ENCODE measurements around the gene TNFAIP8. TPM values are rescaled to one million over a fixed set of nuclear protein-coding genes. Genes with fewer than 3 reads are reported as not detected.

The TNFAIP8 gene
- polyA plus RNA-seq, 1 of the 3 experiments (the other 2 are of a cell fraction): 31.3 TPM

DNA sequence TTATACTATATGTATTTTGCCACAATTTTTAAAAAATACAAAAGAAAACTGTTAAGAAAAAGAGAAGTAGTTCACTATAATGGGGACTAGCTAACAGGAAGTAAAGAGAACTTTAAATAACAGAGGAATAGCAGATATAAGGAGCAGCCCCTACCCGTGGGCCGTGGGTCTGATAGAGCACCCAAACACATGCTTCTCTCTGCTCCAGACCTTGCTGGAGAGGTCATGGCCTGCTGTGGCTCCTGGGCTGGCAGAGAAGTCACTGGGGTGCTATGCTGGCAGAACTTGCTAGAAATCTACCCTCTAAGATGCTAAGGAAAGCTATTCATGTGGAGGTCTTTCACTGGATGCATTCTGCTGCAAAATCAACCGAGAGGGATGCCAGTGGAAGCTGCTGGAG, 10.0 kb upstream of the TNFAIP8 start:
- Histone ChIP-seq H3K4me2 (no peak overlapping the region), H4K20me1 (ENCODE audit: insufficient read depth) (no peaks in the 10 kb centered on the region)
- CTCF ChIA-PET: interaction anchor here (1.2 to 3.4 kb wide), 3 partner anchors 10 to 358 kb away, joined by 3 to 24 read pairs (median 8); partner anchors contain the start of gene DTWD2

DNA sequence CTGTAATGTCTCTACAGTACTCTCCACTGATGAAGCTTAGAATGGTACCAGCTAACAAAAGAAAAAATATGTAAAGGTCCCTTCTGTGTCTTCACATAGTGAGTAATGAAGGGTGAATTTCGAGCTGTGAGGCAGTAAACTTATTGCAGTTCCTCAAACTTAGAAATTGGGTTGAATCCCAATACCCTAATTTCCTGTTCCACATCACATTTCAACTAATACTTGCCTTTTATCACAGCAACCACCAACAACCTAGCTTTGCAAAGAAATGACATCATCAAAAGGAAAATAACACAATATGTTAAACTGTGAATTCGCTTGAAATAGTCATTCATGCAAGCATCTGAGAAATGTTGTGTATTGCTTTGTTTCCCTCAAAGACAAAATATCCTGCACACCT, 9.4 kb upstream of the TNFAIP8 start:
- Histone ChIP-seq H4K20me1 (ENCODE audit: insufficient read depth) (no peaks in the 10 kb centered on the region), H3K4me3 (ENCODE audit: low read depth in 2 of 2, low read length in 1 of 2) (no peak overlapping the region), H3K79me2 (ENCODE audit: insufficient read depth) (0 out of 2 replicates have a peak, but pooled peaks cover 9% of the 10 kb centered on the region), H3K36me3 (replicated peaks in 1 of 2; ENCODE audit: control insufficient read depth in 1 of 2, insufficient read depth in 2 of 2, low read length in 1 of 2) (peaks cover 0 to 9% of the 10 kb centered on the region in 2 experiments), H3K9me2 (no peaks in the 10 kb centered on the region), H3K9ac (no peak overlapping the region), H3K27ac (ENCODE audit: low read depth in 2 of 2, low read length in 1 of 2) (no peak overlapping the region), H3K27me3 (ENCODE audit: insufficient read depth) (no peaks in the 10 kb centered on the region), H3K4me2 (no peak overlapping the region), H3F3A (replicated peaks; ENCODE audit: insufficient read depth) (no peaks in the 10 kb centered on the region), H3K9me3 (no peaks in the 10 kb centered on the region; the same call in 1 of the 2 replicates), H3K4me1 (ENCODE audit: control insufficient read depth in 1 of 2, insufficient read depth in 2 of 2, low read depth in 1 of 2, low read length in 1 of 2) (peaks cover 7 to 13% of the 10 kb centered on the region in 2 experiments; a peak in 2 of 4 replicates), H2AFZ (ENCODE audit: low read depth) (no peak overlapping the region)
- ChIA-PET CTCF (interaction anchor here (1.2 to 3.4 kb wide), 3 partner anchors 10 to 359 kb away, joined by 3 to 24 read pairs (median 8); partner anchors contain the start of gene DTWD2), POLR2A (no interaction called here)
- DNase-seq: no peak
- 90% methylated on average over 2 of the region's 2 CpGs for WGBS (ENCODE audit: low lambda C conversion rate)
- TF ChIP-seq SMC3 (IDR thresholded peaks at IDR 0.05; ENCODE audit: low read depth, low read length) (no peak), YY1 (IDR thresholded peaks at IDR 0.05; ENCODE audit: low read depth) (no peak), FOXJ3 (CRISPR knock-in tag; IDR thresholded peaks at IDR 0.05) (no peak), GATA2 (CRISPR knock-in tag; IDR thresholded peaks at IDR 0.05) (no peak), FOXM1 (IDR thresholded peaks at IDR 0.05; ENCODE audit: low read depth) (no peak), RCOR1 (IDR thresholded peaks at IDR 0.05; ENCODE audit: low read length) (no peak), POLR2AphosphoS5 (IDR thresholded peaks at IDR 0.05; ENCODE audit: low read depth, low read length) (no peak), NRF1 (IDR thresholded peaks at IDR 0.05; ENCODE audit: low read depth, low read length) (no peak), MXI1 (IDR thresholded peaks at IDR 0.05; ENCODE audit: low read depth, low read length) (no peak), CHD2 (IDR thresholded peaks at IDR 0.05; ENCODE audit: low read length, partially characterized antibody) (no peak), ELF1 (IDR thresholded peaks at IDR 0.05) (no peak), MEF2A (IDR thresholded peaks at IDR 0.05; ENCODE audit: borderline replicate concordance, low read depth) (no peak), FOSL2 (IDR thresholded peaks at IDR 0.05; ENCODE audit: borderline replicate concordance, low read depth) (no peak)
- TF ChIP-seq, protein P1, sequence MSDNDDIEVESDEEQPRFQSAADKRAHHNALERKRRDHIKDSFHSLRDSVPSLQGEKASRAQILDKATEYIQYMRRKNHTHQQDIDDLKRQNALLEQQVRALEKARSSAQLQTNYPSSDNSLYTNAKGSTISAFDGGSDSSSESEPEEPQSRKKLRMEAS (IDR thresholded peaks at IDR 0.05; ENCODE audit: low read depth): no peak
- TF ChIP-seq, protein P2, sequence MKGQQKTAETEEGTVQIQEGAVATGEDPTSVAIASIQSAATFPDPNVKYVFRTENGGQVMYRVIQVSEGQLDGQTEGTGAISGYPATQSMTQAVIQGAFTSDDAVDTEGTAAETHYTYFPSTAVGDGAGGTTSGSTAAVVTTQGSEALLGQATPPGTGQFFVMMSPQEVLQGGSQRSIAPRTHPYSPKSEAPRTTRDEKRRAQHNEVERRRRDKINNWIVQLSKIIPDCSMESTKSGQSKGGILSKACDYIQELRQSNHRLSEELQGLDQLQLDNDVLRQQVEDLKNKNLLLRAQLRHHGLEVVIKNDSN (IDR thresholded peaks at IDR 0.05; ENCODE audit: borderline replicate concordance, low read depth): no peak
- TF ChIP-seq, protein P3, sequence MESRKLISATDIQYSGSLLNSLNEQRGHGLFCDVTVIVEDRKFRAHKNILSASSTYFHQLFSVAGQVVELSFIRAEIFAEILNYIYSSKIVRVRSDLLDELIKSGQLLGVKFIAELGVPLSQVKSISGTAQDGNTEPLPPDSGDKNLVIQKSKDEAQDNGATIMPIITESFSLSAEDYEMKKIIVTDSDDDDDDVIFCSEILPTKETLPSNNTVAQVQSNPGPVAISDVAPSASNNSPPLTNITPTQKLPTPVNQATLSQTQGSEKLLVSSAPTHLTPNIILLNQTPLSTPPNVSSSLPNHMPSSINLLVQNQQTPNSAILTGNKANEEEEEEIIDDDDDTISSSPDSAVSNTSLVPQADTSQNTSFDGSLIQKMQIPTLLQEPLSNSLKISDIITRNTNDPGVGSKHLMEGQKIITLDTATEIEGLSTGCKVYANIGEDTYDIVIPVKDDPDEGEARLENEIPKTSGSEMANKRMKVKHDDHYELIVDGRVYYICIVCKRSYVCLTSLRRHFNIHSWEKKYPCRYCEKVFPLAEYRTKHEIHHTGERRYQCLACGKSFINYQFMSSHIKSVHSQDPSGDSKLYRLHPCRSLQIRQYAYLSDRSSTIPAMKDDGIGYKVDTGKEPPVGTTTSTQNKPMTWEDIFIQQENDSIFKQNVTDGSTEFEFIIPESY (IDR thresholded peaks at IDR 0.05; ENCODE audit: borderline replicate concordance, low read depth): no peak

More for the DNA sequence above, 10.0 kb upstream of the TNFAIP8 start:
- Histone ChIP-seq H3K9me3 (no peaks in the 10 kb centered on the region; the same call in 1 of the 2 replicates), H3K36me3 (replicated peaks in 1 of 2; ENCODE audit: control insufficient read depth in 1 of 2, insufficient read depth in 2 of 2, low read length in 1 of 2) (peaks cover 0 to 9% of the 10 kb centered on the region in 2 experiments), H3K4me1 (ENCODE audit: control insufficient read depth in 1 of 2, insufficient read depth in 2 of 2, low read depth in 1 of 2, low read length in 1 of 2) (peaks cover 7 to 13% of the 10 kb centered on the region in 2 experiments; a peak in 2 of 4 replicates), H2AFZ (ENCODE audit: low read depth) (no peak overlapping the region), H3K9me2 (no peaks in the 10 kb centered on the region), H3K9ac (no peak overlapping the region), H3K79me2 (ENCODE audit: insufficient read depth) (0 out of 2 replicates have a peak, but pooled peaks cover 9% of the 10 kb centered on the region), H3K27me3 (ENCODE audit: insufficient read depth) (no peaks in the 10 kb centered on the region), H3K27ac (ENCODE audit: low read depth in 2 of 2, low read length in 1 of 2) (no peak overlapping the region), H3K4me3 (ENCODE audit: low read depth in 2 of 2, low read length in 1 of 2) (no peak overlapping the region), H3F3A (replicated peaks; ENCODE audit: insufficient read depth) (no peaks in the 10 kb centered on the region)
- DNase-seq: no peak
- POLR2A ChIA-PET: no interaction called here
- WGBS (ENCODE audit: low lambda C conversion rate): 94% methylated on average over 3 of the region's 3 CpGs
- TF ChIP-seq RXRA (IDR thresholded peaks at IDR 0.05; ENCODE audit: borderline replicate concordance, low read depth) (no peak), JUND (IDR thresholded peaks at IDR 0.05) (no peak), MXI1 (IDR thresholded peaks at IDR 0.05; ENCODE audit: low read depth, low read length) (no peak)
- TF ChIP-seq, protein P4, sequence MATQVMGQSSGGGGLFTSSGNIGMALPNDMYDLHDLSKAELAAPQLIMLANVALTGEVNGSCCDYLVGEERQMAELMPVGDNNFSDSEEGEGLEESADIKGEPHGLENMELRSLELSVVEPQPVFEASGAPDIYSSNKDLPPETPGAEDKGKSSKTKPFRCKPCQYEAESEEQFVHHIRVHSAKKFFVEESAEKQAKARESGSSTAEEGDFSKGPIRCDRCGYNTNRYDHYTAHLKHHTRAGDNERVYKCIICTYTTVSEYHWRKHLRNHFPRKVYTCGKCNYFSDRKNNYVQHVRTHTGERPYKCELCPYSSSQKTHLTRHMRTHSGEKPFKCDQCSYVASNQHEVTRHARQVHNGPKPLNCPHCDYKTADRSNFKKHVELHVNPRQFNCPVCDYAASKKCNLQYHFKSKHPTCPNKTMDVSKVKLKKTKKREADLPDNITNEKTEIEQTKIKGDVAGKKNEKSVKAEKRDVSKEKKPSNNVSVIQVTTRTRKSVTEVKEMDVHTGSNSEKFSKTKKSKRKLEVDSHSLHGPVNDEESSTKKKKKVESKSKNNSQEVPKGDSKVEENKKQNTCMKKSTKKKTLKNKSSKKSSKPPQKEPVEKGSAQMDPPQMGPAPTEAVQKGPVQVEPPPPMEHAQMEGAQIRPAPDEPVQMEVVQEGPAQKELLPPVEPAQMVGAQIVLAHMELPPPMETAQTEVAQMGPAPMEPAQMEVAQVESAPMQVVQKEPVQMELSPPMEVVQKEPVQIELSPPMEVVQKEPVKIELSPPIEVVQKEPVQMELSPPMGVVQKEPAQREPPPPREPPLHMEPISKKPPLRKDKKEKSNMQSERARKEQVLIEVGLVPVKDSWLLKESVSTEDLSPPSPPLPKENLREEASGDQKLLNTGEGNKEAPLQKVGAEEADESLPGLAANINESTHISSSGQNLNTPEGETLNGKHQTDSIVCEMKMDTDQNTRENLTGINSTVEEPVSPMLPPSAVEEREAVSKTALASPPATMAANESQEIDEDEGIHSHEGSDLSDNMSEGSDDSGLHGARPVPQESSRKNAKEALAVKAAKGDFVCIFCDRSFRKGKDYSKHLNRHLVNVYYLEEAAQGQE (IDR thresholded peaks at IDR 0.05; ENCODE audit: low read depth, low read length): no peak

All from SK-N-SH (cell line).